Measurements from ENCODE around the gene ADARB1. TPM values are rescaled to one million over a fixed set of nuclear protein-coding genes. Genes with fewer than 3 reads are reported as not detected.

ADARB1 gene
- total and polyA plus RNA-seq, 2 of the 8 experiments (the other 6 are each of a cell fraction or from before 2014, with no cell fraction given): 4.7 to 14.9 TPM

DNA sequence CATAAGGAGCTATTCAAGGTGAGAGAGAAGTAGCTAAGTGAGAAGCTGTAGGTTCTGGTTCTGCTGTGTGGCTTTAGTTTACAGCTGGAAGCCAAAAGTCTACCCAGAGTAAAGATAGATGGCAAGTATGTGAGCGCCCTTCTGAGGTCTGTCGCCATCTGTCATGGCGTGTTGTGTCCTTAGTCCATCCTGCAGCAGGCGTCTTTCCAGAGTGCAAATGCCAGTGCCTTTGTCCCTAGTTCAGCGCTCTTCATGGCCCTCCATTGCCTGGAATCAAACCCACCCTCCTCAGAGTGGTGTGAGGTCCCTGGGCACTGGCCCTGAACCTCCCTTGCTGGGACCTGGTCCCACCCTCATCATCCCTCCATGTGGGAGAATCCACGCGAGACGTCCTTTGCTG lies 96.6 kb downstream of the ADARB1 start (continued):
- TF ChIP-seq, protein P1, sequence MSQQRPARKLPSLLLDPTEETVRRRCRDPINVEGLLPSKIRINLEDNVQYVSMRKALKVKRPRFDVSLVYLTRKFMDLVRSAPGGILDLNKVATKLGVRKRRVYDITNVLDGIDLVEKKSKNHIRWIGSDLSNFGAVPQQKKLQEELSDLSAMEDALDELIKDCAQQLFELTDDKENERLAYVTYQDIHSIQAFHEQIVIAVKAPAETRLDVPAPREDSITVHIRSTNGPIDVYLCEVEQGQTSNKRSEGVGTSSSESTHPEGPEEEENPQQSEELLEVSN (IDR thresholded peaks at IDR 0.05): no peak
- TF ChIP-seq KDM5A (IDR thresholded peaks at IDR 0.05; ENCODE audit: low read length): no peak
- TF ChIP-seq POLR2A (IDR thresholded peaks at IDR 0.05; ENCODE audit: control extremely low read depth in 1 of 2, low read depth in 2 of 2, low read length in 2 of 2): no peak
- TF ChIP-seq RBBP5 (IDR thresholded peaks at IDR 0.05; ENCODE audit: borderline replicate concordance, low read depth, low read length): no peak

Data from H1 (cell line).